ENCODE data around the gene WTIP.
"Not testable (repeated sequence)": the region's sequence is repeated elsewhere in the genome, so short reads cannot be mapped to it uniquely, and the experiment has no call there.

WTIP gene

GRCh38 chr19:34458677-34459076, 22.9 kb upstream of the WTIP start:
- Histone ChIP-seq H3K79me2 (ENCODE audit: insufficient read depth, low read depth) (peaks cover 16% of the 10 kb centered on the region; the same call in 1 of the 2 replicates), H3K27me3 (ENCODE audit: insufficient read depth, low read depth) (no peaks in the 10 kb centered on the region), H3K27ac (no peak overlapping the region), H3K36me3 (ENCODE audit: insufficient read depth) (peaks cover 22% of the 10 kb centered on the region; the same call in 1 of the 2 replicates), H3K4me2 (no peak overlapping the region), H4K20me1 (ENCODE audit: insufficient read depth) (no peaks in the 10 kb centered on the region), H3K4me3 (IDR thresholded peaks at IDR 0.05; ENCODE audit: insufficient read depth, low read depth, low read length) (no peak overlapping the region), H3K4me1 (ENCODE audit: low read depth, poor library complexity, severe bottlenecking) (no peaks in the 10 kb centered on the region), H2AFZ (ENCODE audit: low read depth) (no peak overlapping the region), H3K9ac (no peak overlapping the region)
- no peak for TF ChIP-seq CTCF (conservative IDR thresholded peaks at IDR 0.05; ENCODE audit: low read depth, low read length)

GRCh38 chr19:34459614-34460013, 21.9 kb upstream of the WTIP start:
- H2AFZ ChIP-seq (ENCODE audit: low read depth): no peak overlapping the region
- no peaks in the 10 kb centered on the region for H4K20me1 ChIP-seq (ENCODE audit: insufficient read depth)
- no peak overlapping the region for H3K27ac ChIP-seq
- no peak overlapping the region for H3K9ac ChIP-seq
- no peak overlapping the region for H3K4me3 ChIP-seq (IDR thresholded peaks at IDR 0.05; ENCODE audit: insufficient read depth, low read depth, low read length)
- no peak overlapping the region for H3K4me2 ChIP-seq
- TF ChIP-seq CTCF (conservative IDR thresholded peaks at IDR 0.05; ENCODE audit: low read depth, low read length): no peak
- peaks cover 24% of the 10 kb centered on the region; the same call in 1 of the 2 replicates for H3K36me3 ChIP-seq (ENCODE audit: insufficient read depth)
- H3K27me3 ChIP-seq (ENCODE audit: insufficient read depth, low read depth): no peaks in the 10 kb centered on the region
- H3K79me2 ChIP-seq (ENCODE audit: insufficient read depth, low read depth): peaks cover 11% of the 10 kb centered on the region; the same call in 1 of the 2 replicates
- no peaks in the 10 kb centered on the region for H3K4me1 ChIP-seq (ENCODE audit: low read depth, poor library complexity, severe bottlenecking)

- H3K36me3 ChIP-seq (ENCODE audit: insufficient read depth): peaks cover 20% of the 10 kb centered on the region; the same call in 1 of the 2 replicates
- no peak overlapping the region for H3K4me3 ChIP-seq (IDR thresholded peaks at IDR 0.05; ENCODE audit: insufficient read depth, low read depth, low read length)
- H3K4me1 ChIP-seq (ENCODE audit: low read depth, poor library complexity, severe bottlenecking): no peaks in the 10 kb centered on the region
- TF ChIP-seq CTCF (conservative IDR thresholded peaks at IDR 0.05; ENCODE audit: low read depth, low read length): no peak
- peaks cover 9% of the 10 kb centered on the region; the same call in 1 of the 2 replicates for H3K79me2 ChIP-seq (ENCODE audit: insufficient read depth, low read depth)
- H2AFZ ChIP-seq (ENCODE audit: low read depth): no peak overlapping the region
- no peaks in the 10 kb centered on the region for H3K27me3 ChIP-seq (ENCODE audit: insufficient read depth, low read depth)
- no peak overlapping the region for H3K4me2 ChIP-seq
- no peak overlapping the region for H3K27ac ChIP-seq
- no peak overlapping the region for H3K9ac ChIP-seq
- no peaks in the 10 kb centered on the region for H4K20me1 ChIP-seq (ENCODE audit: insufficient read depth)
Measured at GRCh38 chr19:34461375-34462100, 20.0 kb upstream of the WTIP start.

- not testable (repeated sequence) for H3K4me1 ChIP-seq (ENCODE audit: low read depth, poor library complexity, severe bottlenecking)
- H3K36me3 ChIP-seq (ENCODE audit: insufficient read depth): peaks cover 19% of the 10 kb centered on the region; the same call in 1 of the 2 replicates
Measured at GRCh38 chr19:34464785-34465184, 16.8 kb upstream of the WTIP start.

GRCh38 chr19:34468409-34468808, 13.1 kb upstream of the WTIP start:
- Histone ChIP-seq H3K36me3 (ENCODE audit: insufficient read depth) (peaks cover 9% of the 10 kb centered on the region; the same call in 1 of the 2 replicates), H4K20me1 (ENCODE audit: insufficient read depth) (no peaks in the 10 kb centered on the region), H3K4me2 (no peak overlapping the region), H3K4me1 (ENCODE audit: low read depth, poor library complexity, severe bottlenecking) (no peaks in the 10 kb centered on the region), H3K27ac (no peak overlapping the region), H3K9ac (no peak overlapping the region), H3K79me2 (ENCODE audit: insufficient read depth, low read depth) (no peaks in the 10 kb centered on the region), H2AFZ (ENCODE audit: low read depth) (no peak overlapping the region), H3K4me3 (IDR thresholded peaks at IDR 0.05; ENCODE audit: insufficient read depth, low read depth, low read length) (no peak overlapping the region), H3K27me3 (ENCODE audit: insufficient read depth, low read depth) (no peaks in the 10 kb centered on the region)
- TF ChIP-seq CTCF (conservative IDR thresholded peaks at IDR 0.05; ENCODE audit: low read depth, low read length): no peak

More at GRCh38 chr19:34464785-34465184, 16.8 kb upstream of the WTIP start:
- not testable (repeated sequence) for H2AFZ ChIP-seq (ENCODE audit: low read depth); H3K27ac ChIP-seq; H3K4me2 ChIP-seq; H3K79me2 ChIP-seq (ENCODE audit: insufficient read depth, low read depth); H4K20me1 ChIP-seq (ENCODE audit: insufficient read depth); H3K4me3 ChIP-seq (IDR thresholded peaks at IDR 0.05; ENCODE audit: insufficient read depth, low read depth, low read length); H3K9ac ChIP-seq; H3K27me3 ChIP-seq (ENCODE audit: insufficient read depth, low read depth)

- H3K27ac ChIP-seq; H3K9ac ChIP-seq; H4K20me1 ChIP-seq (ENCODE audit: insufficient read depth); H3K27me3 ChIP-seq (ENCODE audit: insufficient read depth, low read depth); H3K79me2 ChIP-seq (ENCODE audit: insufficient read depth, low read depth); H2AFZ ChIP-seq (ENCODE audit: low read depth); H3K4me1 ChIP-seq (ENCODE audit: low read depth, poor library complexity, severe bottlenecking); H3K4me3 ChIP-seq (IDR thresholded peaks at IDR 0.05; ENCODE audit: insufficient read depth, low read depth, low read length); H3K36me3 ChIP-seq (ENCODE audit: insufficient read depth); H3K4me2 ChIP-seq: not testable (repeated sequence)
Measured at GRCh38 chr19:34469026-34469425, 12.5 kb upstream of the WTIP start.
